ENCODE results near the gene ALOX5. TPM values are rescaled to one million over a fixed set of nuclear protein-coding genes. Genes with fewer than 3 reads are reported as not detected.

The ALOX5 gene
- total and polyA plus RNA-seq, 2 of the 4 experiments (the other 2 are of a cell fraction) = not detected

- no peaks in the 10 kb centered on the region; the same call in 1 of the 2 replicates for H4K20me1 ChIP-seq (ENCODE audit: insufficient read depth, low read length)
- H3K4me2 ChIP-seq (ENCODE audit: low read depth, low read length) = no peak overlapping the region
- no peak overlapping the region for H3K18ac ChIP-seq (ENCODE audit: low read depth, low read length)
- DNase-seq (no peak), ATAC-seq (ENCODE audit: low read depth) (no peak)
- H3K36me3 ChIP-seq (ENCODE audit: control insufficient read depth, insufficient read depth, low read length) = no peaks in the 10 kb centered on the region
- peaks cover 11% of the 10 kb centered on the region for H3K9me1 ChIP-seq (ENCODE audit: insufficient read depth, low read length)
- ChIA-PET CTCF (no interaction called here), POLR2A (ENCODE audit: unreplicated experiment) (no interaction called here)
- H3K79me1 ChIP-seq (ENCODE audit: low read depth in 1 of 2, low read length in 2 of 2) = peaks cover 10 to 12% of the 10 kb centered on the region in 2 experiments; a peak in 3 of 4 replicates
- no peaks in the 10 kb centered on the region for H3K9me3 ChIP-seq (ENCODE audit: control insufficient read depth, insufficient read depth, low read length)
- H3K23ac ChIP-seq (ENCODE audit: low read depth, low read length) = no peak overlapping the region
- TF ChIP-seq ELK1 (IDR thresholded peaks at IDR 0.05; ENCODE audit: borderline replicate concordance, low read depth, low read length) (no peak), RFX5 (IDR thresholded peaks at IDR 0.05; ENCODE audit: low read depth, low read length) (no peak), MAFK (IDR thresholded peaks at IDR 0.05; ENCODE audit: low read depth, low read length) (no peak), FOS (IDR thresholded peaks at IDR 0.05; ENCODE audit: low read depth, low read length) (no peak), MAZ (IDR thresholded peaks at IDR 0.05; ENCODE audit: borderline replicate concordance, low read depth, low read length) (no peak), CHD1 (IDR thresholded peaks at IDR 0.05; ENCODE audit: low read depth, low read length) (no peak), POLR2A (IDR thresholded peaks at IDR 0.05; ENCODE audit: low read depth, low read length) (no peak), NFE2L2 (IDR thresholded peaks at IDR 0.05; ENCODE audit: low read depth, low read length) (no peak), CTCF (conservative IDR thresholded peaks at IDR 0.05; ENCODE audit: low read depth, low read length) (no peak), SMC3 (IDR thresholded peaks at IDR 0.05; ENCODE audit: low read depth, low read length) (no peak)
- no peak overlapping the region; the same call in 1 of the 2 replicates for H2AK5ac ChIP-seq (ENCODE audit: low read depth, low read length)
- WGBS, 2 experiments (ENCODE audit: extremely low coverage in 2 of 2, insufficient read length in 1 of 2) = 83% methylated on average over 1 of the region's 8 CpGs; no CpG with 5 or more reads in 1 of the 2 experiments
- no peak overlapping the region for H3K14ac ChIP-seq (replicated peaks; ENCODE audit: low read depth, low read length)
- H2BK15ac ChIP-seq (ENCODE audit: low read depth, low read length) = no peak overlapping the region
- no peak overlapping the region for H4K5ac ChIP-seq (ENCODE audit: low read depth, low read length)
- no peak overlapping the region for H4K91ac ChIP-seq (ENCODE audit: insufficient read depth, low read depth, low read length)
- no peak overlapping the region for H3K4me3 ChIP-seq (ENCODE audit: insufficient read depth, low read depth, low read length)
- H2BK120ac ChIP-seq (ENCODE audit: low read depth, low read length) = no peak overlapping the region
- in situ Hi-C loops (cut with MboI; ENCODE audit: low sequenced_read_pairs) (no loop called here), intact Hi-C loops (cut with micrococcal nuclease) (no loop called here), dilution Hi-C loops (cut with HindIII; ENCODE audit: low sequenced_read_pairs, unreplicated experiment) (no loop called here)
- H2BK5ac ChIP-seq (ENCODE audit: low read depth, low read length, poor library complexity, severe bottlenecking) = no peak overlapping the region
- H3K56ac ChIP-seq (ENCODE audit: extremely low read depth, insufficient read depth, low read length) = no peak overlapping the region
- no peak overlapping the region for H3K27ac ChIP-seq (ENCODE audit: insufficient read depth, low read length)
- no peak overlapping the region for H3K9ac ChIP-seq (ENCODE audit: low read depth, low read length)
- no peaks in the 10 kb centered on the region for H3K27me3 ChIP-seq (ENCODE audit: control insufficient read depth, insufficient read depth, low read length)
- no TSS peak for BruUV-seq (replicated peaks)
- H2AK9ac ChIP-seq (replicated peaks; ENCODE audit: low read depth, low read length, poor library complexity) = no peak overlapping the region
- no peak overlapping the region for H3K4ac ChIP-seq (ENCODE audit: low read depth, low read length)
- H3K4me1 ChIP-seq (ENCODE audit: control insufficient read depth, insufficient read depth, low read length) = peaks cover 2% of the 10 kb centered on the region; the same call in 1 of the 2 replicates
- H2AFZ ChIP-seq (replicated peaks; ENCODE audit: low read length, poor library complexity) = no peak overlapping the region
- no peak overlapping the region for H4K8ac ChIP-seq (ENCODE audit: low read depth in 2 of 2, low read length in 2 of 2)
- no peak overlapping the region for H2BK20ac ChIP-seq (ENCODE audit: low read depth, low read length)
Measured at GRCh38 chr10:45471531-45472310, 97.7 kb downstream of the ALOX5 start.

All from IMR-90 (cell line).